Loucy (cell line): ENCODE results near the gene PRCD.
A peak's percentile ranks its signal among the peaks of the same experiment; 100 is the strongest.

Experiments used
- H2AFZ ChIP-seq: fragments of 200-600 bp; sonication (generic); 2 replicates; pipeline ENCODE4 v1.6.0; 2016; ENCODE audit warnings: antibody characterized with exemption, mild to moderate bottlenecking, low read length, moderate library complexity
- H3F3A ChIP-seq: fragments of 200-600 bp; 2 replicates; pipeline ENCODE4 v1.6.0; 2016; ENCODE audit warnings: antibody characterized with exemption, low read depth, mild to moderate bottlenecking
- H3K27me3 ChIP-seq: fragments of 200-600 bp; sonication (generic); 2 replicates; pipeline ENCODE4 v1.6.1; 2014; ENCODE audit warnings: low read length, mild to moderate bottlenecking; ENCODE audit not compliant: insufficient read depth, poor library complexity, severe bottlenecking
- H3K36me3 ChIP-seq: fragments of 200-600 bp; sonication (generic); 2 replicates; pipeline ENCODE4 v1.6.1; 2016; ENCODE audit warnings: low read length; ENCODE audit not compliant: insufficient read depth
- H3K4me1 ChIP-seq: fragments of 200-600 bp; sonication (generic); 2 replicates; pipeline ENCODE4 v1.5.1; 2014; ENCODE audit warnings: low read length, mild to moderate bottlenecking; ENCODE audit not compliant: insufficient read depth, poor library complexity, severe bottlenecking
- H3K4me2 ChIP-seq: fragments of 200-600 bp; sonication (generic); 2 replicates; pipeline ENCODE4 v1.6.0; 2014; ENCODE audit warnings: antibody characterized with exemption, low read length, low read depth, mild to moderate bottlenecking; ENCODE audit not compliant: poor library complexity, severe bottlenecking
- H3K4me3 ChIP-seq: fragments of 200-600 bp; sonication (generic); 2 replicates; pipeline ENCODE4 v1.5.1; 2014; ENCODE audit warnings: low read length, mild to moderate bottlenecking, mixed read lengths; ENCODE audit not compliant: poor library complexity, severe bottlenecking
- H3K79me2 ChIP-seq: fragments of 200-600 bp; sonication (generic); 2 replicates; pipeline ENCODE4 v1.6.1; 2014; ENCODE audit warnings: low read length; ENCODE audit not compliant: insufficient read depth
- H3K9ac ChIP-seq: fragments of 200-600 bp; sonication (generic); 2 replicates; pipeline ENCODE4 v1.6.0; 2014; ENCODE audit warnings: mild to moderate bottlenecking, low read depth, low read length, moderate library complexity; ENCODE audit not compliant: poor library complexity, severe bottlenecking
- H3K9me2 ChIP-seq: fragments of 200-600 bp; sonication (generic); replicated peaks from 2 replicates; pipeline ENCODE4 v1.6.1; 2016; ENCODE audit warnings: low read depth, low read length, mixed read lengths
- H3K9me3 ChIP-seq: fragments of 200-600 bp; sonication (generic); 2 replicates; pipeline ENCODE4 v1.6.1; 2014; ENCODE audit warnings: mild to moderate bottlenecking, antibody characterized with exemption, low read length, low read depth; ENCODE audit not compliant: insufficient read depth
- H4K20me1 ChIP-seq: fragments of 200-600 bp; sonication (generic); 2 replicates; pipeline ENCODE4 v1.6.0; 2014; ENCODE audit warnings: antibody characterized with exemption, low read length, mild to moderate bottlenecking; ENCODE audit not compliant: insufficient read depth, poor library complexity, severe bottlenecking
- CTCF ChIP-seq: fragments of 200-600 bp; sonication (generic); conservative IDR thresholded peaks from 2 replicates; pipeline ENCODE4 v1.5.1; 2014; ENCODE audit warnings: mild to moderate bottlenecking, antibody characterized with exemption, low read length
- EZH2phosphoT487 ChIP-seq: fragments of 200-600 bp; IDR thresholded peaks from 2 replicates; pipeline ENCODE4 v1.6.1; 2018; ENCODE audit warnings: antibody characterized with exemption, mild to moderate bottlenecking, moderate library complexity, borderline replicate concordance

Gene PRCD

GRCh38 chr17:76540381-76541300 lies 797 bp downstream of the PRCD start:
- no peaks in the 10 kb centered on the region for H3K27me3 ChIP-seq
- peak overlapping the region; percentile 60 for H3K9ac ChIP-seq
- no peaks in the 10 kb centered on the region; the same call in 1 of the 2 replicates for H3K79me2 ChIP-seq
- no peaks in the 10 kb centered on the region for H3K9me2 ChIP-seq
- H3K9me3 ChIP-seq = no peaks in the 10 kb centered on the region
- no peaks in the 10 kb centered on the region for H4K20me1 ChIP-seq
- H3F3A ChIP-seq = no peaks in the 10 kb centered on the region
- H3K4me2 ChIP-seq = peak overlapping the region; percentile 42
- no peak overlapping the region for H2AFZ ChIP-seq
- H3K36me3 ChIP-seq = no peaks in the 10 kb centered on the region
- peaks cover 42% of the 10 kb centered on the region for H3K4me1 ChIP-seq
- H3K4me3 ChIP-seq = peak overlapping the region; percentile 45
- TF ChIP-seq EZH2phosphoT487 (no peak), CTCF (no peak)

- TF ChIP-seq EZH2phosphoT487 = no peak
- TF ChIP-seq CTCF = no peak
- no peak overlapping the region for H3K9ac ChIP-seq
Measured at GRCh38 chr17:76541739-76542454, 2.1 kb downstream of the PRCD start.

GRCh38 chr17:76542566-76542971 lies 2.7 kb downstream of the PRCD start:
- Histone ChIP-seq H3K36me3 (no peaks in the 10 kb centered on the region), H3F3A (no peaks in the 10 kb centered on the region; the same call in 1 of the 2 replicates), H3K4me1 (peaks cover 58% of the 10 kb centered on the region), H2AFZ (no peak overlapping the region), H3K27me3 (no peaks in the 10 kb centered on the region), H3K9ac (peak overlapping the region; percentile 69), H4K20me1 (no peaks in the 10 kb centered on the region), H3K4me3 (no peak overlapping the region), H3K9me3 (no peaks in the 10 kb centered on the region), H3K4me2 (no peak overlapping the region), H3K9me2 (no peaks in the 10 kb centered on the region), H3K79me2 (no peaks in the 10 kb centered on the region; the same call in 1 of the 2 replicates)
- TF ChIP-seq CTCF (no peak), EZH2phosphoT487 (no peak)

More at GRCh38 chr17:76541739-76542454, 2.1 kb downstream of the PRCD start:
- H4K20me1 ChIP-seq = no peaks in the 10 kb centered on the region
- no peaks in the 10 kb centered on the region; the same call in 1 of the 2 replicates for H3F3A ChIP-seq
- no peaks in the 10 kb centered on the region for H3K36me3 ChIP-seq
- no peak overlapping the region for H3K4me2 ChIP-seq
- H3K9me3 ChIP-seq = no peaks in the 10 kb centered on the region
- H3K4me3 ChIP-seq = no peak overlapping the region
- H2AFZ ChIP-seq = no peak overlapping the region
- no peaks in the 10 kb centered on the region for H3K9me2 ChIP-seq
- H3K27me3 ChIP-seq = no peaks in the 10 kb centered on the region
- no peaks in the 10 kb centered on the region; the same call in 1 of the 2 replicates for H3K79me2 ChIP-seq
- H3K4me1 ChIP-seq = peaks cover 55% of the 10 kb centered on the region
